Endodermal cell (in vitro differentiated cells): Measurements from ENCODE around the gene SIGLEC15. TPM values are rescaled to one million over a fixed set of nuclear protein-coding genes. Genes with fewer than 3 reads are reported as not detected.

Experiments used
- DNase-seq: peaks from one replicate; pipeline ENCODE4 v3.0.0-alpha.2; 2017
- H3K27ac ChIP-seq: 2 replicates; pipeline ENCODE4 v1.5.1; 2013; ENCODE audit warnings: mild to moderate bottlenecking, low read depth, low read length, moderate library complexity
- H3K27me3 ChIP-seq: 2 replicates; pipeline ENCODE4 v1.6.1; 2013; ENCODE audit warnings: mild to moderate bottlenecking, low read length, moderate library complexity; ENCODE audit not compliant: insufficient read depth, control insufficient read depth, poor library complexity, severe bottlenecking
- H3K36me3 ChIP-seq: 2 replicates; pipeline ENCODE4 v1.7.0; 2013; ENCODE audit warnings: mild to moderate bottlenecking, low read length, moderate library complexity; ENCODE audit not compliant: control insufficient read depth, insufficient read depth
- H3K4me1 ChIP-seq: one replicate; pipeline ENCODE4 v1.7.0; 2013; ENCODE audit warnings: low read length; ENCODE audit not compliant: control insufficient read depth, insufficient read depth
- H3K4me3 ChIP-seq: 2 replicates; pipeline ENCODE4 v1.5.1; 2013; ENCODE audit warnings: mild to moderate bottlenecking, low read length, moderate library complexity
- H3K9ac ChIP-seq: 2 replicates; pipeline ENCODE4 v1.6.1; 2013; ENCODE audit warnings: mild to moderate bottlenecking, low read length, moderate library complexity; ENCODE audit not compliant: poor library complexity, severe bottlenecking; ENCODE audit errors: extremely low read depth
- H3K9me3 ChIP-seq: 2 replicates; pipeline ENCODE4 v1.6.1; 2013; ENCODE audit warnings: mild to moderate bottlenecking, low read length, moderate library complexity; ENCODE audit not compliant: control insufficient read depth
- H3K27ac Mint-ChIP-seq: 2 replicates; pipeline ENCODE4 v1.8.0; 2020; ENCODE audit warnings: mixed read lengths
- H3K27me3 Mint-ChIP-seq: 2 replicates; pipeline ENCODE4 v1.8.0; 2021; ENCODE audit warnings: mild to moderate bottlenecking, mixed read lengths; ENCODE audit not compliant: insufficient read depth
- H3K36me3 Mint-ChIP-seq: 2 replicates; pipeline ENCODE4 v1.8.0; 2020; ENCODE audit warnings: low read depth, mixed read lengths
- H3K4me1 Mint-ChIP-seq: 2 replicates; pipeline ENCODE4 v1.8.0; 2020; ENCODE audit warnings: mixed read lengths
- H3K4me3 Mint-ChIP-seq: 2 replicates; pipeline ENCODE4 v1.8.0; 2020; ENCODE audit warnings: mild to moderate bottlenecking, moderate library complexity, mixed read lengths
- H3K9me3 Mint-ChIP-seq: 2 replicates; pipeline ENCODE4 v1.8.0; 2020; ENCODE audit warnings: mild to moderate bottlenecking, mixed read lengths
- CTCF ChIP-seq: fragments of 200-600 bp; sonication (generic); conservative IDR thresholded peaks from 2 replicates; pipeline ENCODE4 v1.5.0; 2021; ENCODE audit warnings: antibody characterized with exemption, mild to moderate bottlenecking
- WGBS, 2 experiments: methylation state at CpG; one replicate each; pipeline versions ENCODE4 v1.1.5 to v1.1.7; 2013; ENCODE audit warnings: missing lambda C conversion rate in 2 of 2, mixed read lengths in 1 of 2; ENCODE audit not compliant: insufficient coverage in 1 of 2, insufficient read length in 1 of 2; 5-methylcytosine and 5-hydroxymethylcytosine counted together
- total RNA-seq, 2 donors: library from RNA; stranded (reverse); fragmentation: NEBNext Ultra II Directional in 1 of 2; extraction: Animal tissue kit (Norgen Biotek cat#: 25700) in 1 of 2; gene quantifications; 2 replicates in 1 of 2; 3 replicates in 1 of 2; pipeline ENCODE4 v1.2.1, GENCODE V29; 2021

Gene SIGLEC15
- total RNA-seq, 2 donors from 2014 or later = not detected

- TF ChIP-seq CTCF = no peak
- DNase-seq = no peak
- 40 to 86% methylated on average over 1 to 2 of the region's 2 CpGs for WGBS, 2 experiments
- Histone ChIP-seq H3K4me3 (no peak overlapping the region), H3K9me3 (no peaks in the 10 kb centered on the region), H3K27me3 (peaks cover 9% of the 10 kb centered on the region), H3K36me3 (no peaks in the 10 kb centered on the region), H3K27ac (no peak overlapping the region), H3K9ac (no peak overlapping the region), H3K4me1 (peaks cover 11% of the 10 kb centered on the region)
- no peaks in the 10 kb centered on the region for H3K9me3 Mint-ChIP-seq
- no peaks in the 10 kb centered on the region for H3K36me3 Mint-ChIP-seq
- no peak overlapping the region for H3K27ac Mint-ChIP-seq
- peaks cover 6% of the 10 kb centered on the region for H3K4me1 Mint-ChIP-seq
- H3K4me3 Mint-ChIP-seq = no peak overlapping the region
- H3K27me3 Mint-ChIP-seq = peaks cover 27% of the 10 kb centered on the region
These were observed 44.9 kb upstream of the SIGLEC15 start for GRCh38 chr18:45780568-45780967.

GRCh38 chr18:45782662-45783061, 42.8 kb upstream of the SIGLEC15 start:
- peaks cover 6% of the 10 kb centered on the region for H3K4me1 Mint-ChIP-seq
- Histone ChIP-seq H3K36me3 (no peaks in the 10 kb centered on the region), H3K9me3 (no peaks in the 10 kb centered on the region), H3K27me3 (peaks cover 4% of the 10 kb centered on the region), H3K4me3 (no peak overlapping the region), H3K4me1 (peaks cover 11% of the 10 kb centered on the region), H3K27ac (no peak overlapping the region), H3K9ac (no peak overlapping the region)
- no peak for TF ChIP-seq CTCF
- no peak for DNase-seq
- H3K27ac Mint-ChIP-seq = no peak overlapping the region
- no peak overlapping the region for H3K4me3 Mint-ChIP-seq
- H3K36me3 Mint-ChIP-seq = no peaks in the 10 kb centered on the region
- WGBS, 2 experiments = 78% methylated on average over 1 of the region's 1 CpG; no CpG with 5 or more reads in 1 of the 2 experiments
- no peaks in the 10 kb centered on the region for H3K9me3 Mint-ChIP-seq
- H3K27me3 Mint-ChIP-seq = peaks cover 21% of the 10 kb centered on the region

GRCh38 chr18:45783097-45784075, 42.1 kb upstream of the SIGLEC15 start:
- no peak overlapping the region for H3K4me3 ChIP-seq
- DNase-seq = no peak
- Mint-ChIP-seq H3K4me1 (peaks cover 6% of the 10 kb centered on the region), H3K4me3 (no peak overlapping the region), H3K27me3 (peaks cover 14% of the 10 kb centered on the region), H3K36me3 (no peaks in the 10 kb centered on the region), H3K27ac (peak overlapping the region; percentile 1), H3K9me3 (no peaks in the 10 kb centered on the region)
- no peak overlapping the region for H3K27ac ChIP-seq
- WGBS, 2 experiments = 78 to 95% methylated on average over 5 to 7 of the region's 9 CpGs
- TF ChIP-seq CTCF = no peak
- no peaks in the 10 kb centered on the region for H3K36me3 ChIP-seq
- peaks cover 11% of the 10 kb centered on the region for H3K4me1 ChIP-seq
- H3K9me3 ChIP-seq = no peaks in the 10 kb centered on the region
- H3K27me3 ChIP-seq = no peaks in the 10 kb centered on the region
- H3K9ac ChIP-seq = no peak overlapping the region
